GM12878 (cell line): ENCODE results near the gene ASCC1. TPM values are rescaled to one million over a fixed set of nuclear protein-coding genes. Genes with fewer than 3 reads are reported as not detected.

Experiments used
- ATAC-seq: fragments of 200-7000 bp; cut with Tn5 transposase; 3 replicates; pipeline ENCODE4 v1.9.1; 2020; ENCODE audit warnings: mild to moderate bottlenecking, moderate library complexity
- BruUV-seq: library from RNA; stranded (reverse); fragments of 400-500 nt; replicated peaks from 2 replicates; lab custom pipeline; 2021; lab: Mats Ljungman, UMichigan
- CTCF ChIA-PET: fragments of 300-600 bp; sonication (Branson Sonifier 250); formaldehyde crosslinking; extraction: SDS; loops from one replicate; lab custom pipeline; 2021; ENCODE audit warnings: inconsistent platforms; lab: Yijun Ruan, JAX
- POLR2A ChIA-PET: fragments of 350-600 bp; formaldehyde crosslinking; extraction: SDS; loops from one replicate; lab custom pipeline; 2021; ENCODE audit warnings: inconsistent platforms; lab: Charles Lee
- RAD21 ChIA-PET: fragments of 300-600 bp; sonication (Branson Sonifier 250); formaldehyde crosslinking; loops from one replicate; lab custom pipeline; 2023; ENCODE audit warnings: antibody characterized with exemption; ENCODE audit not compliant: unreplicated experiment; lab: Charles Lee
- SMC1A ChIA-PET: fragments of 300-600 bp; sonication (Branson Sonifier 250); formaldehyde crosslinking; loops from one replicate; lab custom pipeline; 2023; ENCODE audit not compliant: unreplicated experiment, uncharacterized antibody; lab: Charles Lee
- DNase-seq: peaks from one replicate; pipeline ENCODE4 v3.0.0-alpha.2; 2011; ENCODE audit warnings: low read depth, low spot score
- FAIRE-seq: peaks from 3 replicates; lab custom pipeline; 2011; peaks lifted over from hg19 to GRCh38; lab: Jason Lieb, UNC
- H2AFZ ChIP-seq: 2 replicates; pipeline ENCODE4 v1.6.0; 2011; ENCODE audit warnings: low read depth, low read length, control low read depth; ENCODE audit not compliant: control insufficient read depth
- H3K27ac ChIP-seq: 2 replicates; pipeline ENCODE4 v1.5.1; 2011; ENCODE audit warnings: control low read depth; ENCODE audit not compliant: control insufficient read depth, insufficient read depth
- H3K27me3 ChIP-seq, 2 experiments: replicated peaks in 1 of 2; 2 replicates each; pipeline versions ENCODE4 v1.6.0 to v1.6.1; 2011; ENCODE audit warnings: low read length in 1 of 2; ENCODE audit not compliant: control insufficient read depth in 2 of 2, insufficient read depth in 2 of 2
- H3K36me3 ChIP-seq, 2 experiments: 2 replicates each; pipeline ENCODE4 v1.5.1; 2011; ENCODE audit warnings: low read length in 1 of 2; ENCODE audit not compliant: control insufficient read depth in 2 of 2, insufficient read depth in 2 of 2
- H3K4me1 ChIP-seq: 2 replicates; pipeline ENCODE4 v1.6.1; 2011; ENCODE audit warnings: mild to moderate bottlenecking, low read length, moderate library complexity, mixed read lengths; ENCODE audit not compliant: control insufficient read depth, insufficient read depth
- H3K4me2 ChIP-seq: 2 replicates; pipeline ENCODE4 v1.6.0; 2011; ENCODE audit warnings: control low read depth; ENCODE audit not compliant: control insufficient read depth, insufficient read depth
- H3K4me3 ChIP-seq: fragments of 200-600 bp; sonication (generic); 2 replicates; pipeline ENCODE4 v1.5.1; 2016
- H3K79me2 ChIP-seq: 2 replicates; pipeline ENCODE4 v1.6.0; 2011; ENCODE audit warnings: low read length; ENCODE audit not compliant: control insufficient read depth, insufficient read depth
- H3K9ac ChIP-seq: 2 replicates; pipeline ENCODE4 v1.8.0; 2011; ENCODE audit warnings: low read length, control low read depth, mixed read lengths; ENCODE audit not compliant: control insufficient read depth, insufficient read depth
- H3K9me3 ChIP-seq: replicated peaks from 3 replicates; pipeline ENCODE4 v1.5.1; 2011; ENCODE audit warnings: mild to moderate bottlenecking, low read length; ENCODE audit not compliant: control insufficient read depth, insufficient read depth
- H4K20me1 ChIP-seq: 2 replicates; pipeline ENCODE4 v1.6.0; 2011; ENCODE audit not compliant: control insufficient read depth, insufficient read depth
- EP300 ChIP-seq, 2 experiments: fragments of 150-350 bp in 1 of 2; IDR thresholded peaks; 2 replicates each; pipeline ENCODE4 v1.6.1; 2011 to 2012; ENCODE audit warnings: low read depth in 2 of 2, low read length in 2 of 2, borderline replicate concordance in 1 of 2, improper control_type of control experiment in 1 of 2, inconsistent platforms in 1 of 2; ENCODE audit not compliant: control insufficient read depth in 1 of 2
- HDGF ChIP-seq: fragments of 450-650 bp; IDR thresholded peaks from 2 replicates; pipeline ENCODE4 v1.6.1; 2016; ENCODE audit warnings: antibody characterized with exemption
- IRF3 ChIP-seq: fragments of 450-650 bp; IDR thresholded peaks from 2 replicates; pipeline ENCODE4 v1.6.1; 2014; ENCODE audit warnings: mild to moderate bottlenecking
- IRF4 ChIP-seq: IDR thresholded peaks from 2 replicates; pipeline ENCODE4 v1.6.1; 2011; ENCODE audit warnings: low read depth, low read length
- KDM1A ChIP-seq: fragments of 200-600 bp; sonication (generic); IDR thresholded peaks from 2 replicates; pipeline ENCODE4 v1.6.1; 2016; ENCODE audit warnings: borderline replicate concordance
- NFIC ChIP-seq: IDR thresholded peaks from 2 replicates; pipeline ENCODE4 v1.6.1; 2012; ENCODE audit warnings: low read depth, mild to moderate bottlenecking, inconsistent platforms, low read length, moderate library complexity
- NR2F1 ChIP-seq: fragments of 450-650 bp; conservative IDR thresholded peaks from 2 replicates; pipeline ENCODE4 v1.6.1; 2017; ENCODE audit warnings: mild to moderate bottlenecking
- NRF1 ChIP-seq: conservative IDR thresholded peaks from 2 replicates; pipeline ENCODE4 v1.6.1; 2011; ENCODE audit warnings: mild to moderate bottlenecking, low read depth, low read length, improper control_type of control experiment
- RAD51 ChIP-seq: fragments of 450-650 bp; IDR thresholded peaks from 2 replicates; pipeline ENCODE4 v1.6.1; 2016; ENCODE audit warnings: moderate library complexity, mild to moderate bottlenecking, inconsistent platforms
- REST ChIP-seq: IDR thresholded peaks from 2 replicates; pipeline ENCODE4 v1.6.1; 2012; ENCODE audit warnings: mild to moderate bottlenecking, low read depth, low read length
- RFX5 ChIP-seq: IDR thresholded peaks from 2 replicates; pipeline ENCODE4 v1.6.1; 2011; ENCODE audit warnings: low read depth, low read length, improper control_type of control experiment
- SUPT20H ChIP-seq: IDR thresholded peaks from 2 replicates; pipeline ENCODE4 v1.6.1; 2011; ENCODE audit warnings: low read depth, mild to moderate bottlenecking, low read length, moderate library complexity, borderline replicate concordance; ENCODE audit not compliant: control insufficient read depth
- TCF7 ChIP-seq: IDR thresholded peaks from 2 replicates; pipeline ENCODE4 v1.6.1; 2014; ENCODE audit warnings: antibody characterized with exemption, borderline replicate concordance
- ZNF24 ChIP-seq: fragments of 450-650 bp; IDR thresholded peaks from 2 replicates; pipeline ENCODE4 v1.6.1; 2017; ENCODE audit warnings: antibody characterized with exemption, mild to moderate bottlenecking
- ZSCAN29 ChIP-seq: fragments of 450-650 bp; IDR thresholded peaks from 2 replicates; pipeline ENCODE4 v1.6.1; 2017; ENCODE audit warnings: mild to moderate bottlenecking, moderate library complexity
- WGBS: methylation state at CpG from one replicate; pipeline ENCODE4 v1.1.6; 2016; ENCODE audit warnings: low lambda C conversion rate; ENCODE audit not compliant: insufficient replicate concordance, insufficient coverage; ENCODE audit errors: missing lambda C conversion rate; 5-methylcytosine and 5-hydroxymethylcytosine counted together
- in situ Hi-C: fragments of 300-500 bp; cut with MboI; formaldehyde crosslinking; loops from 9 replicates; pipeline ENCODE4 v1.14.3; 2018; ENCODE audit warnings: mixed read lengths
- intact Hi-C: fragments of 100-400 bp; cut with micrococcal nuclease; formaldehyde crosslinking; loops from one replicate; pipeline ENCODE4 v1.14.2; 2022; ENCODE audit not compliant: unreplicated experiment
- polyA plus RNA-seq, 11 experiments: library from polyadenylated mRNA; depleted of rRNA in 4 of 11; unstranded in 6 of 11; stranded (reverse) in 5 of 11; fragments of >200 nt; fragmentation: Nextera tagmentation in 4 of 11; fragmentation: Illumina TruSeq in 1 of 11; extraction: Ambion mirVana in 4 of 11; extraction: Trizol in 1 of 11; gene quantifications; 1 replicate in 1 of 11; 2 replicates in 10 of 11; pipeline versions ENCODE4 v1.2.1 to v1.2.3, GENCODE V29; 2011 to 2016; ENCODE audit warnings: inconsistent platforms in 2 of 11, missing spikeins in 2 of 11, low read depth in 1 of 11
- total RNA-seq, 4 experiments: library from RNA; depleted of rRNA in 3 of 4; stranded (reverse); fragments of >200 nt in 3 of 4; fragmentation: Illumina TruSeq in 1 of 4; extraction: Trizol in 1 of 4; gene quantifications; 2 replicates each; pipeline versions ENCODE4 v1.2.1 to v1.2.3, GENCODE V29; 2013 to 2021

ASCC1 gene
- total and polyA plus RNA-seq, 10 of the 15 experiments (the other 5 are each of a cell fraction or from before 2014, with no cell fraction given), result 23.3 to 80.6 (median 42.8) TPM

GRCh38 chr10:72152286-72152685 lies 63.8 kb downstream of the ASCC1 start:
- no peak for DNase-seq
- BruUV-seq, result no TSS peak
- Histone ChIP-seq H3K9me3 (peaks cover 2% of the 10 kb centered on the region; the same call in 1 of the 3 replicates), H3K36me3 (peaks cover 0 to 9% of the 10 kb centered on the region in 2 experiments; a peak in 2 of 4 replicates), H3K79me2 (no peaks in the 10 kb centered on the region), H3K4me2 (no peak overlapping the region), H3K4me3 (no peak overlapping the region), H3K9ac (no peak overlapping the region), H3K4me1 (peaks cover 3% of the 10 kb centered on the region; the same call in 1 of the 2 replicates), H4K20me1 (no peaks in the 10 kb centered on the region), H3K27ac (no peak overlapping the region)
- WGBS, result over 99% methylated on average over 7 of the region's 7 CpGs
- ChIA-PET POLR2A (interaction anchor here (0.6 kb wide), 1 partner anchor 107 kb away, joined by 3 read pairs; no protein-coding TSS in a partner anchor), CTCF (no interaction called here), SMC1A (interaction anchor here (1.0 kb wide), 1 partner anchor 16 kb away, joined by 3 read pairs; no protein-coding TSS in a partner anchor)
- FAIRE-seq, result no peak
- intact Hi-C loops, result no loop called here
- in situ Hi-C loops, result no loop called here
- TF ChIP-seq SUPT20H (no peak), TCF7 (no peak), EP300 (IDR thresholded peaks at IDR 0.05; ENCODE audit: borderline replicate concordance in 1 of 2, control insufficient read depth in 1 of 2, low read depth in 2 of 2, low read length in 2 of 2) (no peak), RFX5 (no peak), NR2F1 (no peak), NRF1 (no peak), REST (no peak), RAD51 (no peak), KDM1A (no peak), NFIC (no peak), ZNF24 (no peak), IRF3 (no peak), IRF4 (no peak), ZSCAN29 (no peak), HDGF (no peak)
- TF ChIP-seq, all 136 proteins: peak for 0
- H3K27me3 ChIP-seq, result no peaks in the 10 kb centered on the region
- no peak overlapping the region for H2AFZ ChIP-seq
- ATAC-seq, result no peak
- RAD21 ChIA-PET, result no interaction called here
